NCI-H69 (cell line): ENCODE data around the gene PHF11.
A peak's percentile ranks its signal among the peaks of the same experiment; 100 is the strongest.

Experiments
- DNase-seq: peaks from one replicate; lab custom pipeline; 2025; lab: John Stamatoyannopoulos, UW

PHF11 gene

DNA sequence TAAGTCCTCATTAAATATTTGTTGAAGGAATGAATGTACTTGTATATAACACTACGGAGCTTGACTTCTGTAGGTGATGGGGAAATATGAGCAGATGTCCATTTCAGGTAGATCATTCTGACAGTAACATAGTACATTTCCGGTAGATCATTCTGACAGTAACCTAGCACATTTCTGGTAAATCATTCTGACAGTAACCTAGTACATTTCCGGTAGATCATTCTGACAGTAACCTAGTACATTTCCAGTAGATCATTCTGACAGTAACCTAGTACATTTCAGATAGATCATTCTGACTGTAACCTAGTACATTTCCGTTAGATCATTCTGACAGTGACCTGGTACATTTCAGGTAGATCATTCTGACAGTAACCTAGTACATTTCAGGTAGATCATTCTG, 2.5 kb downstream of the PHF11 start:
- no peak for DNase-seq

GRCh38 chr13:49499889-49500660, 4.3 kb downstream of the PHF11 start:
- DNase-seq, result no peak

- DNase-seq, result peak; percentile 1
These were observed 7.2 kb downstream of the PHF11 start for GRCh38 chr13:49502954-49503353.

GRCh38 chr13:49503951-49504350, 8.2 kb downstream of the PHF11 start:
- no peak for DNase-seq

GRCh38 chr13:49512578-49512977, 16.8 kb downstream of the PHF11 start:
- no peak for DNase-seq

DNA sequence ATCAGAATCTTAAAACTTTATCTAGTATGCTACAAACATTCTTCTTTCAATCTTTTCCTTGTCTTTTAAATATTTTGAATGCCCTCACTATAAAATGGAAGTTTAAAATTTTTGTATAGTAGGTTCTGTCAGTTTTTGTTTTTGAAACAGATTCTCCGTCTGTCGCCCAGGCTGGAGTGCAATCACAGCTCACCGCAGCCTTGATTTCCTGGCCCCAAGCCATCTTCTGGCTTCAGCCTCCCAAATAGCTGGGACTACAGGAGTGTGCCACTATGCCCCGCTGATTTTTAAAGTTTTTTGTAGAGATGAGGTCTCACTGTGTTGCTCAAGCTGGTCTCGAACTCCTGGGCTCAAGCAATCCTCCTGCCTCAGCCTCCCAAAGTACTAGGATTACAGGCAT, 20.7 kb downstream of the PHF11 start:
- DNase-seq, result no peak

DNA sequence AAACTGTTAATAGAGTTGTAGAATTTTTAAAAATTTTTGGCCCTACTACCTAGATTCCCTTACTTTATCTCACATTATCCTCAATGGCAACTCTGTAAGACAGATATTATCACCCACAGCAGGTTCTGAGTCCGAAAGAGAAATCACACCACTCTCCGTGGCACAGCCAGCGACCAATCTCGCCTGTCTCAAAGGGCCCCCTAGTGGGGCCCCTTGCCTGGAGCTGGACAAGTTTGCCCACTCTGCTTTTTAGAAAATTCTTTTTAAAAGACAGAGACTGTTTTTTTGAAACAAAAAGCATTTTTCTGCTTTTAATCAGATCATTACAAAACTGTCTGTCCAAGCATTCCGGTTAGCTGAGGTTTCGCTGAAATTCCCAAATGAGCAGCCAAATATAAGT, 21.7 kb downstream of the PHF11 start:
- peak; percentile 19 for DNase-seq

DNA sequence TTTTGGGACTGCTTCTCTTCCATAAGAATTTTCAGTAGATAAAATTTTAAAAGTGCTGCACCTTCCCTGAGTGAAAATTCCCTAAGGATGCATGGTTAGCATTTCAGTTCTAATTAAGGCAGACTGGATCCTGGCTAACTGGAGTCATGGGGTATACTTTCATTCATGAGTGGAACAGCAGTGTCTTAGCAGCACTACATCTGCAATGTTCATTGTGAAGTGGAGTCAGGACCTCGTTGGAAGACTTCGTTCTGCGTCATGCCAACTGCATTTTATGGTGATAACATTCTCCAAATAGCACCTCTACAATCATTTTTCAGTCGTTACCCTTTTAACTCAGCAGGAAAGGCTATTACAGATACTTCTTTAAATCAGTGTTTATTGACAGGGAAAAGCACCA, 25.5 kb downstream of the PHF11 start:
- DNase-seq, result no peak

- no peak for DNase-seq
These were observed 29.2 kb downstream of the PHF11 start for GRCh38 chr13:49524740-49525501.

DNA sequence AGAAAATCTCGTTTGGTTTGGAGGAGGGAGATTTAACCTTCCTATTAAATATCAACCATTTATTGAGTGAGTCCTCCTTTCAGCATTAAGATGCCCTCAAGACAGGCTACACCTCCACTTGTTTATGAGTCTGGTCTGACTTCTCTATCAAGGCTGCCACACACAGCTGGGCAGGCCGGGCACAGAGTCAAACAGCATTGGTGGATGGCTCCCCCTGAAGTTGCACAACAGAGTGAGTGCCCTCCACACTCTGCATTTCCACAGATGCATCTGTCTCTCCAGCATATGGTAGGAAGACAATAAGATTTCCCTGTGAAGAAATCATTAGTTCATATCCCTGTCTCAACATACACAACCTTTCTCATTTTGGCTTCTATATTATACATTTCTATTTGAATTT, 31.4 kb downstream of the PHF11 start:
- no peak for DNase-seq

GRCh38 chr13:49528161-49528560, 32.4 kb downstream of the PHF11 start:
- no peak for DNase-seq

DNA sequence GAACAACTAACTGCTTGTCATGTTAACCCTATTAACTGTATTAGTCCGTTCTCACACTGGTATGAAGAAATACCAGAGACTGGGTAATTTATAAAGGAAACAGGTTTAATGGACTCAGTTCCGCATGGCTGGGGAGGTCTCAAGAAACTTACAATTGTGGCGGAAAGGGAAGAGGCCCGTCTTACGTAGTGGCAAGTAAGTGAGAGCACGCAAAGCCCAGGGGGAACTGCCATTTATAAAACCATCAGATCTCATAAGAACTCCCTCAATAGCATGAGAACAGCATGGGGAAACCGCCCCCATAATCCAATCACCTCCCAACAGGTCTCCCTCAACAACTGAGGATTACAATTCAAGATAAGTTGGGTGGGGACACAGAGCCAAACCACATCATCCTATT, 34.7 kb downstream of the PHF11 start:
- DNase-seq, result no peak

DNA sequence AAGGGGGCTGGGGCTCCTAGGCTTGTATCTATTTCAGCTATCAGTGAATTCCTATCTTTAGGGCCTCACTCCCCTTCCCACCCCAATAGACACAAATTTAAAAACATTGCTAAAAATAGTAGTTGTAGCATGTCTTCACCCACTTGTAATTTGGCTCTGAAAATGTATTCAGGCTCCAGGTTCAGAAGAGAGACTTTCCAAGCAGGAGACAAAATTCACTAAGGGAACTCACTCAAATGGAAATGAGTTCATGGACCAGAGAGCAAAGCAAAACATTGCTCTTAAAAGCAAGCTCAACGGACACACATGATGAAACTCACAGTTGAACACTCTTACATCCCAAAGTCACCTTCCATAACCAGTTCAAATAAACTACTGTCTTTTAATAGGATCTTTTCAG, 36.8 kb downstream of the PHF11 start:
- DNase-seq, result no peak

DNA sequence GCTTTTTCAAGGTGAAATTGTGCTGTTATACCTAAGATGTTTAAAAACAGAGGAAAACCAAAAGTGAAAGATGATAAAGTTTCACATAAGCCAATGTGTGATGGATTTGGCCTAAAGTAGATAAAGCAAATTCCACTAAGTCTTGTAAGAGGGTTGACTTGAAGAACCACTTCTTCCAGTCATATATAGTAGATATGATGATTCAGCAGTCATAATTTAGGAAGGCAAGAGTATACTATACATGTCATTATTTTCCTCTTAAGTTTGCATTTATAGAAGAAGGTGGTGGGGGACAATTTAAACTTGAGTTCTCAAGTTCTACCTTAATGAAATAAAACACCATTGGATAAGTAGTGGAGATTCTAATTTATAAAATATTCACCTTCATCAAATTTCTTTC, 37.3 kb downstream of the PHF11 start:
- no peak for DNase-seq

GRCh38 chr13:49533591-49534269, 38.0 kb downstream of the PHF11 start:
- DNase-seq, result no peak

DNA sequence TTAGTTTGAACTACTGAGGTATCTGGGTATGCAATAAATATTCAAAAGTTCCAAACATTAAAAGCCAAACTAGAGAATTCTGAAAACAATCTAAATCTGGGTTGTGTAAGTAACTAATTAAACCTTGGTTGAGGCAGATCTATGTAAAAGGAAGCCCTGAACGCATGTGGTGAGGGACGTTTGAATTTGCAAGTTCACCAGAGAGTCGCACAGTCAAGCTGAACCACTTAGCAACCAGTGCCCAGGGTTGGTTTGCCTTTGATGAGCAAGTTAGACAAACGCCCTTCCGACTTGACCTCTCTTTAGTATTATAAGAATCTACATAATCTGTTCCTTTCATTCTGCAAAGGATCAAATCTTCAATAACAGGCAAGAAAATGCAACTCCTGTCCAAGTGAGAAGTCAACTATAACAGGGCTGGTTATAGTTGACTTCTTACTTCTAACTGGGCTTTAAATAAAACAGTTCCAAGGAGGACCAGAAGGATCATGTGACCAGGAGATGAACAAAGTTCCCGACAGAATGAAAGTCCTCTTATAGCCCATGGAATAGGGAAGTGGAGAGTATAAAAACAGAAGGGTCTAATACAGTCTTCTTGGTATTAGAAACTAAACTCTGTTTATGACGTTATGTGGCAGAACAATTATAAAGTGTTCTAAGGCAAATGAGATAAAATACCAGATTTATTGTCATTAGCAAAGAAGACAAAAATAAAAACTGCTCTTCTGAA, 40.6 kb downstream of the PHF11 start:
- no peak for DNase-seq

DNA sequence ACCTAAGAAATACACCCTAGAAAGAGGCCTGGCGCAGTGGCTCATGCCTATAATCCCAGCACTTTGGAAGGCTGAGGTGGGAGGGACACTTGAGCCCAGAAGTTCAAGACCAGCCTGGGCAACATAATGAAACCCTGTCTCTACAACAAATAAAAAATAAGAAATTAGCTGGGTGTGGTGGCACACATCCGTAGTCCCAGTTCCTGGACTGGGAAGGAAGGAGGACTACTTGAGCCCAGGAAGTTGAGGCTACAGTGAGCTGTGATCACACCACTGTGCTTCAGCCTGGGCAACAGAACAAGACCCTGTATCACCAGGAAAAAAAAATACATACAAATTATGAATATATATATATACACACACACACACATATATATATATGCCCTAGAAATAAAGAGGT, 42.7 kb downstream of the PHF11 start:
- DNase-seq, result no peak

DNA sequence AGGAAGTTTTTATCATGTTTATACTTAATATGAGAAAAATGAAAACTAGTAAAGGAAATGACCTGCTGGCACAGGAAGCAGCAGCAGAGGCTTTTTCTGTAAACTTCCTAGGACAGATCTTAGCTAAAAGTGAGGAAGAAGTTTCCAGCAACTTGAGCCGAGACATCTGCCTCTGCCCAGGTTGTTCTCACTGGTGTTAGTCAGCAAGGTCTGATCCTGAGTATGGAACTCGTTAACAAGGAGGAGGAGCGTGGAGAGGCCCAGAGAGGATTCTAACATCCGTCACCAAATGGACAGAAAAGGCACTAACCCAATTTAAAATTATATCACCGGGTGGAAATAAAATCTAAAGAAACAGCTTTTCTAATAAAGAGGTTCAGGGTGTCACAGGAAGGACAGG, 43.6 kb downstream of the PHF11 start:
- DNase-seq, result no peak

DNA sequence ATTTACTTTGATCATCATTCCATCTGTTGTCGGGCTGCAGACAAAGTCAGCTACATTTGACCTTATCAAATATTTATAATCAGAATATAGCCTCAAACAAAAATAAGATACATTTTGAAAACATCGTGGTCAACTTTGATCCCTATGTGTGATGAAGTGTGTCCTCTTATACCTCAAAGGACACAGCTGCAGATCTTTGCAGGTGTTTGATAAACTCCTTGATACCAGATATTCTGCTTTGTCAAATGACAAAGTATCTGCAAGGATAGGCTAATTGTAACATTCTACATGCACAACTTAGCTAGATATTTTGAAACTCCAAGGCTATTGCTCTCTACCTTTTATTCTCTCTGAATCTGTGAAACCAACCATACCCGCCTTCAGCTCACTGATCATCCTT, 44.0 kb downstream of the PHF11 start:
- DNase-seq, result no peak

DNA sequence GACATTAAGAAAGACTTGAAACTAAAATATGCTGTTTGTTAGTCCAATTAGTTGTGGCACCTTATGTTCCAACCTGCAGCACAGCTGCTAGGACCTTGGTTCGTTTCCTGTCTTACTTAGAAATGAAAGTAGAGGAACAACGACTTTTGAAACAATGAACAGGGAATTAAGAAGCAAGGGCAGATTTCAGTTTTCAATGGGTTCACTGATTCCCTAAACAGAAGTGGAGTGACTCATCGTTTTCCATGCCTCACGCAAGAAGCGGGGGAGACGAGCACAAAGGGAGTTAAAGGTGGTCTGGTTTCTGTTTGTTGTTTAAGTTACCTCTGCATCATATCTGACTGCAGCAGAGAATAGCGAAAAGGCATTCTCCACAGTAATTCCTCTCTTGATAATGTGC, 44.8 kb downstream of the PHF11 start:
- DNase-seq, result no peak

- DNase-seq, result no peak
These were observed 47.9 kb downstream of the PHF11 start for GRCh38 chr13:49543656-49544055.

GRCh38 chr13:49545661-49546060, 49.9 kb downstream of the PHF11 start:
- no peak for DNase-seq
